ENCODE results near the gene DOLPP1. TPM values are rescaled to one million over a fixed set of nuclear protein-coding genes. Genes with fewer than 3 reads are reported as not detected.

Gene DOLPP1
- polyA plus RNA-seq, 1 donor from 2014 or later: 31.5 TPM

- H3K9me3 ChIP-seq (ENCODE audit: low read length): no peaks in the 10 kb centered on the region
- H3K4me3 ChIP-seq (ENCODE audit: low read length): no peak overlapping the region
- no peaks in the 10 kb centered on the region for H3K27me3 ChIP-seq (ENCODE audit: insufficient read depth, low read depth, low read length)
- H3F3A ChIP-seq (ENCODE audit: insufficient read depth, low read length, poor library complexity, severe bottlenecking): no peaks in the 10 kb centered on the region
- H3K9me2 ChIP-seq (ENCODE audit: insufficient read depth, low read length): no peaks in the 10 kb centered on the region
- no peak overlapping the region for H3K27ac ChIP-seq (ENCODE audit: low read length)
- H3K79me2 ChIP-seq (replicated peaks; ENCODE audit: insufficient read depth, low read length): no peaks in the 10 kb centered on the region
- no peak overlapping the region for H2AFZ ChIP-seq (ENCODE audit: low read depth, low read length)
- no peak overlapping the region for H3K4me2 ChIP-seq (ENCODE audit: low read length)
- H4K20me1 ChIP-seq (ENCODE audit: insufficient read depth): no peaks in the 10 kb centered on the region
- peaks cover 5% of the 10 kb centered on the region for H3K36me3 ChIP-seq (ENCODE audit: insufficient read depth, low read length)
- TF ChIP-seq CTCF (IDR thresholded peaks at IDR 0.05; ENCODE audit: poor library complexity, severe bottlenecking) (peak; percentile 92), MXI1 (conservative IDR thresholded peaks at IDR 0.05; ENCODE audit: poor library complexity, severe bottlenecking) (no peak), TAF1 (IDR thresholded peaks at IDR 0.05; ENCODE audit: low read depth) (no peak), EZH2 (IDR thresholded peaks at IDR 0.05; ENCODE audit: borderline replicate concordance, insufficient read depth, low read length, poor library complexity, severe bottlenecking) (no peak), EP300 (conservative IDR thresholded peaks at IDR 0.05; ENCODE audit: poor library complexity, severe bottlenecking) (no peak), SMC3 (conservative IDR thresholded peaks at IDR 0.05; ENCODE audit: poor library complexity) (peak; percentile 86), POLR2AphosphoS5 (IDR thresholded peaks at IDR 0.05) (no peak), RAD21 (conservative IDR thresholded peaks at IDR 0.05) (peak; percentile 84)
- TF ChIP-seq, protein P1, sequence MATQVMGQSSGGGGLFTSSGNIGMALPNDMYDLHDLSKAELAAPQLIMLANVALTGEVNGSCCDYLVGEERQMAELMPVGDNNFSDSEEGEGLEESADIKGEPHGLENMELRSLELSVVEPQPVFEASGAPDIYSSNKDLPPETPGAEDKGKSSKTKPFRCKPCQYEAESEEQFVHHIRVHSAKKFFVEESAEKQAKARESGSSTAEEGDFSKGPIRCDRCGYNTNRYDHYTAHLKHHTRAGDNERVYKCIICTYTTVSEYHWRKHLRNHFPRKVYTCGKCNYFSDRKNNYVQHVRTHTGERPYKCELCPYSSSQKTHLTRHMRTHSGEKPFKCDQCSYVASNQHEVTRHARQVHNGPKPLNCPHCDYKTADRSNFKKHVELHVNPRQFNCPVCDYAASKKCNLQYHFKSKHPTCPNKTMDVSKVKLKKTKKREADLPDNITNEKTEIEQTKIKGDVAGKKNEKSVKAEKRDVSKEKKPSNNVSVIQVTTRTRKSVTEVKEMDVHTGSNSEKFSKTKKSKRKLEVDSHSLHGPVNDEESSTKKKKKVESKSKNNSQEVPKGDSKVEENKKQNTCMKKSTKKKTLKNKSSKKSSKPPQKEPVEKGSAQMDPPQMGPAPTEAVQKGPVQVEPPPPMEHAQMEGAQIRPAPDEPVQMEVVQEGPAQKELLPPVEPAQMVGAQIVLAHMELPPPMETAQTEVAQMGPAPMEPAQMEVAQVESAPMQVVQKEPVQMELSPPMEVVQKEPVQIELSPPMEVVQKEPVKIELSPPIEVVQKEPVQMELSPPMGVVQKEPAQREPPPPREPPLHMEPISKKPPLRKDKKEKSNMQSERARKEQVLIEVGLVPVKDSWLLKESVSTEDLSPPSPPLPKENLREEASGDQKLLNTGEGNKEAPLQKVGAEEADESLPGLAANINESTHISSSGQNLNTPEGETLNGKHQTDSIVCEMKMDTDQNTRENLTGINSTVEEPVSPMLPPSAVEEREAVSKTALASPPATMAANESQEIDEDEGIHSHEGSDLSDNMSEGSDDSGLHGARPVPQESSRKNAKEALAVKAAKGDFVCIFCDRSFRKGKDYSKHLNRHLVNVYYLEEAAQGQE (IDR thresholded peaks at IDR 0.05; ENCODE audit: borderline replicate concordance): no peak
- H3K9ac ChIP-seq (ENCODE audit: low read length): no peak overlapping the region
Measured at GRCh38 chr9:129131300-129132145, 50.6 kb downstream of the DOLPP1 start.

DNA sequence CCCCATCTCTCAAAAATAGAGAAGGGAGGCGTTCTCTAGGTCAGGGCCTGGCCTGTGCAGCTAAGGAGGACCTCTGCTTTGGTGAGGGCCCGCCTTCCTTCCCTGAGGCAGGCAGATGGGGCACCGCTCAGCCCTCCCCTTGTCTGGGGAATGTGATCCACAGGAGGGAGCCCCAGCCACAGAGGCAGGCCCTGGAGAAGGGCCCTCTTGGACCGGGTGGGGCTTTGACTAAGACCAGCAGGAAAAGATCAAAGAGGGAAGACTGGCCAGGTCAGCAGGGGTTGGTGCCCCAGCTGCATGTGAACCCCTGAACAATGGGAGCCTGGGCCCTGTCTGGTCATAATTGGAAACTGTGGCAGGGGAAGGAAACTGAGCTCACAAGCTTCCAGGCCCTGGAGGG is 52.2 kb downstream of the DOLPP1 start:
- no peaks in the 10 kb centered on the region for H3K9me2 ChIP-seq (ENCODE audit: insufficient read depth, low read length)
- no peak overlapping the region for H3K4me2 ChIP-seq (ENCODE audit: low read length)
- H3K79me2 ChIP-seq (replicated peaks; ENCODE audit: insufficient read depth, low read length): no peaks in the 10 kb centered on the region
- H2AFZ ChIP-seq (ENCODE audit: low read depth, low read length): no peak overlapping the region
- H4K20me1 ChIP-seq (ENCODE audit: insufficient read depth): no peaks in the 10 kb centered on the region
- no peak overlapping the region for H3K27ac ChIP-seq (ENCODE audit: low read length)
- H3K36me3 ChIP-seq (ENCODE audit: insufficient read depth, low read length): peaks cover 5% of the 10 kb centered on the region
- H3K9ac ChIP-seq (ENCODE audit: low read length): no peak overlapping the region
- no peak overlapping the region for H3K4me3 ChIP-seq (ENCODE audit: low read length)
- H3F3A ChIP-seq (ENCODE audit: insufficient read depth, low read length, poor library complexity, severe bottlenecking): no peaks in the 10 kb centered on the region
- no peaks in the 10 kb centered on the region for H3K9me3 ChIP-seq (ENCODE audit: low read length)
- H3K27me3 ChIP-seq (ENCODE audit: insufficient read depth, low read depth, low read length): no peaks in the 10 kb centered on the region
- TF ChIP-seq TAF1 (IDR thresholded peaks at IDR 0.05; ENCODE audit: low read depth) (no peak), MXI1 (conservative IDR thresholded peaks at IDR 0.05; ENCODE audit: poor library complexity, severe bottlenecking) (no peak), SMC3 (conservative IDR thresholded peaks at IDR 0.05; ENCODE audit: poor library complexity) (no peak), CTCF (IDR thresholded peaks at IDR 0.05; ENCODE audit: poor library complexity, severe bottlenecking) (no peak), EZH2 (IDR thresholded peaks at IDR 0.05; ENCODE audit: borderline replicate concordance, insufficient read depth, low read length, poor library complexity, severe bottlenecking) (no peak)
